HG02840 (cell line): ENCODE results near the gene STRAP.
A peak's percentile ranks its signal among the peaks of the same experiment; 100 is the strongest.

ENCODE experiments used
- ATAC-seq: cut with Tn5 transposase; IDR thresholded peaks from one replicate; pipeline ENCODE4 v1.9.1; 2021; ENCODE audit warnings: mild to moderate bottlenecking, moderate library complexity, moderate number of reproducible peaks; ENCODE audit not compliant: unreplicated experiment, low FRiP score

The STRAP gene

GRCh38 chr12:15882118-15882971 is at the start of gene STRAP:
Gene STRAP, plus strand, starts transcription at chr12:15882387. Its CDS starts 321 bp downstream, at chr12:15882708.
- peak; percentile 99 for ATAC-seq

DNA sequence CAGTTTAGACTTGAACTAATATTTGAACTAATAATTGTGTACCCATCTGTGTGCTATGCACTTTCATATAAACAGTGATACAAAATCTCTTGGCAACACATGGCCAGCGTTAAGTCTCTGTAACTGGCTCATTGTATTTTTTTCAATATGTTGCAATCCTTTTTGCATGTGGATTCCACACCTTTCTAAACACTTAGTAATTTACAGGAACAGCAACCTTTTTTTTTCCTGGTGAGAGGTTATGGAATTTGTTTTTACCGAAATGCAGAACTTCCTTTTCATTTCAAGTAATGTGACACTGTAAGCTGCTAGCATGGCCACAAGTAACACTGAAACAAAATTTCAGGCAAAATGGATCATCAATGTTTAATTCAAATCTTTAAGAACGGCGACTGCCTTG is 47.6 kb upstream of the STRAP start:
- no peak for ATAC-seq

- ATAC-seq = no peak
Observed at GRCh38 chr12:15837141-15837790, 44.9 kb upstream of the STRAP start.

GRCh38 chr12:15839041-15839440 is 43.1 kb upstream of the STRAP start:
- ATAC-seq = no peak

DNA sequence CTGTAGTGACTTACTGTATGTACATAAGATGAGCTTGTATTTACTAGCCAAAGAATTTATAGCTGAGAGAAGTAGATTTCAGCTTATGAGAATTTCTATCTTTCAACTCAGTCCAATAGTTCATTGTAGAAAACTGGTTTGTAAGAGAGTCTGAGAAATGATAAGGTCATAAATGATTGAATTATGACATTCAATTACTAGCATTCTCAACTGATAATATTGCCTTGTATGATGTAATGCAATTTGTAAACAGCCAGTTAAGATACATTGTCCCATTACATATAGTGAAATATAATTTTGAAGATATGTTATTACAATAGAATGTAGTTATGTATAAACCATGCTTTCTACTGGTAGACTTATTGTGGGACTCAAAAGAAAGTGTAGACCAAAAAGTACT is 42.5 kb upstream of the STRAP start:
- no peak for ATAC-seq

- no peak for ATAC-seq
Observed at GRCh38 chr12:15842108-15842507, 40.1 kb upstream of the STRAP start.

GRCh38 chr12:15846887-15847286 is 35.3 kb upstream of the STRAP start:
- no peak for ATAC-seq

DNA sequence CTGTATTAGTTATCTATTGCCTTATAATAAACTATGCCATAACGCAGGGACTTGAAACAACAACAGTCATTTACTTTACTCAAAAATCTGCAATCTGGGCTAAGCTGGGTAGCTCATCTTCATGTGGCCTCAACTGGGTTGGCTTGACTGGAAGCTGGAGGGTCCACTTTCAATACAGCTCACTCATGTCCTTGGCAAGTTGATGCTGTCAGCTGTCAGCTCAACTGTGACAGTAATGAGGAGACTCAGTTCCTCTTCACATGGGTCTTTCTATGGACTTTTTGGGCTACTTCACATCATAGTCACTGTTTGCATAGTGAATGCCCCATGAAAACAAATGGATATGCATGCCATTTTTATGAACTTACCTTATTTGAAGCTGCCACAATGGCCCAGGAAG is 33.6 kb upstream of the STRAP start:
- no peak for ATAC-seq

DNA sequence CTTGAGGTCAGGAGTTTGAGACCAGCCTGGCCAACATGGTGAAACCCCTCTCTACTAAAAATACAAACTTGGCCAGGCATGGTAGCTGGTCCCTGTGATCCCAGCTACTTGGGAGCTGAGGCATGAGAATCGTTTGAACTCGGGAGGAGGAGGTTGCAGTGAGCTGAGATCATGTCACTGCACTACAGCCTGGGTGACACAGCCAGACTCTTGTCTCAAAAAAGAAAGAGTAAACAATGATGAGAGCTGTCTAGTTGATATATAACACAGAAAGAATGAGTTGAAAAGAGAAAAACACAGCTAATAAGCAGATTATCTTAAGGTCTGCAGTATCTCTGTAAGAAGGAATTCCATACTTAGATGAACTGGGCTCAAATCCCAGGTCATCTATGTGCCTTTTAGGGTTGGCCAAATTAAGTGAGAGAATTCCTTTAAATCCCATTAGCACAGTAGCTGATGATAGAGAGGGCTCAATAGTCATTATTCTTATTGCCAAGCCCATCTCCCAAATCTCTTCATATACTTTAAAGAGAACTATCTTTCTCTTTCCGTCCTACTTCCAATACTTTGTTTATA is 31.1 kb upstream of the STRAP start:
- no peak for ATAC-seq

DNA sequence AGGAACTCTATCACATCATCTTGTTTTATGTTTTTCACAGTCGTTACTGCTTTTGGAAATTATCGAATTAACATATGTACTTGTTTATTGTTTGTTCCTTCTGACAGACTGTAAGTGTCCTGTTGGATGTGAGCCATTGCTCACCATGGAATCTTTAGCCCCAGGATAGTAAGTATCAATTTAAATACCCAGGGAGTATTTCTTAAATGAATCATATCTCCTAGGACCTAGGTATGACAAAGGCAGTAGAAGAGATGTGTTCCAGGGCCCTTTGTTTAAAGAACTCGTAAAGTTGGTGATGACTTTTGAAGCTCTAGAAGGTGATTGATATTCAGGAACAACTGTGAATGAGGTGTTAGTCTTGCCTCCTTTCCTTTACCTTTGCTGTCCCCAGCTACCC is 30.3 kb upstream of the STRAP start:
- ATAC-seq = no peak

DNA sequence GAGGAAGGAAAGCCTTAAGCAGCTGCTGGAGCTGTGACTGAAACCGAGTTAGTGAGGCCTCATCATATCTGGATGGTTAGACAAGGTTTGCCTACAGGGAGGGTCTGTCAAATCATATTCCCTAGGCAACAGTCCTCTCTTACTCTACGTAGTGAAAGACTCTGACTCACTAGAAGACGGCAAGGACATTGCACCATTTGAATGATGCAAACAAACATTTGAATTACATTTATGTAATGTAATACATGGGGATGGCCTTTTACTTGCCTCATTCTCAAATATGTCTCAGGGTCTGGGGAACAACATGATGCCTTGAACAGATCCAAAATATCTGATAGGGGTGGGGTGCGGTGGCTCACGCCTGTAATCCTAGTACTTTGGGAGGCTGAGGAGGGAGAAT is 29.8 kb upstream of the STRAP start:
- ATAC-seq = no peak

- no peak for ATAC-seq
Observed at GRCh38 chr12:15853877-15854276, 28.3 kb upstream of the STRAP start.

- ATAC-seq = no peak
Observed at GRCh38 chr12:15854916-15855315, 27.3 kb upstream of the STRAP start.

DNA sequence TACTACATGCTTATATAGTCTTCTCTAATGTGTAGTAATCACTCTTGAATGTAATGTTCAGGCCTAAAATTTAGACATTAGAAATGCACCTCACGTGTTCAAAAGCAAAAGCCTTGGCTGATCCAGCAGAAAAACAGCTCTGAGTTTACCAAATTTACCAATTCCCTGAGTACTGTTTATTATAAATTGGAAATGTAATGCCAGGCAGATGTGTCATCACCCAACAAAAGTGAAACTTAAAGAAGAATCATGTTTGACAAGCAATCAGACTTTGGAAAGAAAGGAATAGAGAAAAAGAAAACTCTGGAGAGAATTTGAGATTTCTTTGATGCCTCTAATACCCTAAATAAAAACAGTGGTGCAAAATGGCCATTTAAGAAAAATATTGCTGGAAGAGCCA is 26.5 kb upstream of the STRAP start:
- ATAC-seq = no peak

DNA sequence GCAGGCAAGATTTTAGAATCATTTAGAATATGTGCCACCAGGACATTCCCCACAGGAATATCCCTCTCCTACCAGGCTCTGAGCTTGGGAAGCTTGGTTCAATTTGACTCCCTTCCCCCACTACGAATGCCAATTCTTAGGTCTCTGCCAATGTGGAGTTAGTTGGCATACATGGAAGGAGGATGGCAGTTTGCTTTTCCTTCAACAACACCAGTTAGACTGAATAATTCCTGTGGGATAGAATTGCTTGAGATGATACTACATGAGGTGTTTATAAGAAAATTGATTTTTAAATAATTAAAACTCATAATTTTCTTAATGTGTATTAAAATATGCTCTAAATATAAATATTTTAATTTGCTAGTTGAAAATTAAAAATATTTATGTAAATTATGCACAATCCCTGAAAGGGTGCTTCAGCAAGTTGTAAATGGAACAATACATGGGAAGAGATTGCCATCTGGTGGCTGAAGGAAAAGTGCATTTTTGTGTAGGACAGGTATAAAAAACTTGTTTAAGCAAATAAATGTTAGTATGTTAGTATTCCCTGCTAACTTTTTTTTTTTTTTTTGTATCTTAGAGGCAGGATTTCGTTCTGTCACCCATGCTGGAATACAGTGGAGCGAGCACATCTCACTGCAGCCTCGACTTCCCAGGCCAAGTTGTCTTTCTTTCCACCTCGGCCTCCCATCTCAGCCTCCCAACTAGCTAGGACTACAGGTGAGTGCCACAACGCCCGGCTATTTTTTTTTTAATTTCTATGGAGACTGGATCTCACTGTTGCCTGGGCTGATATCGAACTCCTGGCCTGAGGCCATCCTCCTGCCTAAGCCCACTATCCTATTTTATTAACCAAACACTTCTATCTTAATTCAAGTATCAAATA is 25.8 kb upstream of the STRAP start:
- no peak for ATAC-seq

DNA sequence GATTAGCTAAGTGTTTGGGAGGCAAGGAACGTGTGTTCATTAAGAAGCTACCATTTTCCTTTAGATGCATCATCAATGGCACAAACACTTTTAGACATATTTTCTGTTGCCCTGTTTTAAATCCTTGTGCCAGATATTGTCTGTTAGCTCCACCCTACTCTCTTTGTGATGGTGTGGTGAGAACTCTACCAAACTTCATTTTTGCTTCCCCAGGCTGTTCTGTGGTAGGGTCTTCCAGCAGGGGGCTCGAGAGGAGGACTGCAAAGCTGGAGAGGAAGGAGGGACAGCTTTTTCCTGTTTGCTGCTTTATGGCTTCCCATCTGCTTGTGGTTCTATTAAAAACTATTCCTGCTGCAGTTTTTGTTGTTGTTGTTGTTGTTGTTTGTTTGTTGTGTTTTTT is 23.8 kb upstream of the STRAP start:
- no peak for ATAC-seq

- ATAC-seq = no peak
Observed at GRCh38 chr12:15859116-15859515, 23.1 kb upstream of the STRAP start.

DNA sequence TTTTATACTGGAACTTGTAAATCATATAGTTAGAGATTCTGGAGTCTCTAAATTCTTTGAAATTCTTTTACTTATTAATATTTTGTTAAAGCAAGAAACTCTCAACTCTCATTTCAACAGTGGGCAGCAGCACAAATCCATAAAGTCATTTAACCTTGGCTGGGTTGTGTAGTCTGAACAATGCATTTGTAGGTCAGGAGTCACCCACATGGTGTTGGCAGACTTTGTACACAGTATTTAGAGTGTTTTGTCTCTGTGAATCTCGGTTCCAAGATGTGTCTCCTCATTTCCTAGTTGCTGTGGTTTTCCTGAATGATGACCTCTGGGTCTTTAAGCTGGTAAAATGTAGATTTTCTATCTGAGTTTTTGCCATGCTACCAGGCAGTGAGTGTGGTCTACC is 20.8 kb upstream of the STRAP start:
- ATAC-seq = no peak

- no peak for ATAC-seq
Observed at GRCh38 chr12:15862840-15863239, 19.3 kb upstream of the STRAP start.

DNA sequence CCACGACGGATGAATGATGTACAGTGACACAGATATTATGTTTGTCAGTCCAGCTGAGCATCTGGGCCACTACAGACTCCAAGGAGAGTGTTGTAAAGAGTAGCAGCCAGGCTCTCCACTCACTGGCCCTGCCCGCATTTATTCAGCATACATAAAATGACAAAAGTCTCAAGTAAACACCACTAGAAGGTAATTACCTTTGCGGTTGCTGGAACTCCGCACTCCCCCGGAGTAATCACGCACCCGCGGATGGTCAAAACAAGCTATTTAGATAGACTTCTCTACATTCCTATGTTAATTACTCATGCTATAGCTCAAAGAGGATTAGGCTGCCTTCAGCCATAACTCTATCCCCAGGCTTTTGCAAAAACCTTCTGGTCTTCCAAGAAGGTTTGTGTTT is 18.8 kb upstream of the STRAP start:
- ATAC-seq = no peak

- ATAC-seq = peak; percentile 65
Observed at GRCh38 chr12:15863984-15864383, 18.2 kb upstream of the STRAP start.
